Glomerular endothelial cell (primary cell): Measurements from ENCODE around the gene PRPSAP2. TPM values are rescaled to one million over a fixed set of nuclear protein-coding genes. Genes with fewer than 3 reads are reported as not detected.

ENCODE experiments used
- DNase-seq: peaks from one replicate; pipeline ENCODE4 v3.0.0-alpha.2; 2011; ENCODE audit warnings: low read depth, low spot score; ENCODE audit errors: extremely low read depth
- total RNA-seq: library from RNA; depleted of rRNA; stranded (reverse); fragments of >200 nt; gene quantifications from 2 replicates; pipeline ENCODE4 v1.2.3, GENCODE V29; 2015

The PRPSAP2 gene
- total RNA-seq, 1 donor from 2014 or later = 23.9 TPM

DNA sequence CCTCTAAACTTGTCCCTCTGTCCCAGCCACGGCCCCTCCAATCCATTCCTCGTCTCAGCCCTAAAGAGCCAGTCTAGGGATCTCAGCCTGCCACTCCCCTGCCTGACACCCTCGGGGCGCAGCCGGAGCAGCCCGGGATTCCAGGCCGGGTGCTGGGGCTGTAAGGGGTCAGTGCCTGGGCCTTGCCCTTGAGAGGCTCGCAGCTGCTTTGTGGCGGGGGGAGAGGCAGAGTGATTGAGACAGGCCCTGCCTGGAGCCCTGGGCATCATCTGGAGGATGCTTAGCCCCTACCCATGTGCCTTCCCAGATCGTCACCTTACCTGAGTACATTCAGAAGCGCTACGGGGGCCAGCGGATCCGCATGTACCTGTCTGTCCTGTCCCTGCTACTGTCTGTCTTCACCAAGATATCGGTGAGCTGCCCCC is 102.3 kb downstream of the PRPSAP2 start:
- DNase-seq = no peak

DNA sequence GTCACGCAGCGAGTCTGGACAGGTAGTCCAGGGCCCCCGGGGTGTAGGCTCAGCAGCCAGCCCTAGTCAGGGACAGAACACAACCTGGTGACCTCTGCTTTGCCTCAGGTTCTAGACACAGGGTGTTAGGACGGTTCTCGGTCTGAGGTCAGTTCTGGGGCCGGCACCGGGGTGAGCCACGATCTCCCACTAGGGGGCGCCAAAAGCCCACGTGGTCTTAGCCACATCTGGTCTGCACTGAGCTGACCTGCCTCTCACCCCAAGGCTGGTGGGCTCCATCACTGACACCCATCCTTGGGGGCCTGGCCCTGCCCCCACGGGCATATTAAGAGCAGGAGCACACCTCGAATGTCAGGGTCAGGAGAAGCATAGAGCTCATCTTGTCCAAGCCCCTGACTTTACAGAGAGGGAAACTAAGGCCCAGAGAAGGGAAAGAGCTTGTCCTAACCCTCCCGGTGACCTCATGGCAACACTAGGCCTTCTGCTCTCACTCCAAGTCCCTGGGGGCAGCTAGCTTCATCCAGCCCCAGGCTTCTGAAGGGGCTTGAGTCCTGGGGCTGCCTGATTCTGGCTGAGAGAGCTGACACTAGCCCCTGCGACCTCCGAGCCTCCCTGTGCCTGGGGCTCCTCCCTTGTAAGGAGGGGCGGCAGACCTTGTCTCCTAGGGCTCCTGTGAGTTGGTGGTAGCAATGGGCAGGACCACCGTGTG is 103.0 kb downstream of the PRPSAP2 start:
- DNase-seq = no peak

DNA sequence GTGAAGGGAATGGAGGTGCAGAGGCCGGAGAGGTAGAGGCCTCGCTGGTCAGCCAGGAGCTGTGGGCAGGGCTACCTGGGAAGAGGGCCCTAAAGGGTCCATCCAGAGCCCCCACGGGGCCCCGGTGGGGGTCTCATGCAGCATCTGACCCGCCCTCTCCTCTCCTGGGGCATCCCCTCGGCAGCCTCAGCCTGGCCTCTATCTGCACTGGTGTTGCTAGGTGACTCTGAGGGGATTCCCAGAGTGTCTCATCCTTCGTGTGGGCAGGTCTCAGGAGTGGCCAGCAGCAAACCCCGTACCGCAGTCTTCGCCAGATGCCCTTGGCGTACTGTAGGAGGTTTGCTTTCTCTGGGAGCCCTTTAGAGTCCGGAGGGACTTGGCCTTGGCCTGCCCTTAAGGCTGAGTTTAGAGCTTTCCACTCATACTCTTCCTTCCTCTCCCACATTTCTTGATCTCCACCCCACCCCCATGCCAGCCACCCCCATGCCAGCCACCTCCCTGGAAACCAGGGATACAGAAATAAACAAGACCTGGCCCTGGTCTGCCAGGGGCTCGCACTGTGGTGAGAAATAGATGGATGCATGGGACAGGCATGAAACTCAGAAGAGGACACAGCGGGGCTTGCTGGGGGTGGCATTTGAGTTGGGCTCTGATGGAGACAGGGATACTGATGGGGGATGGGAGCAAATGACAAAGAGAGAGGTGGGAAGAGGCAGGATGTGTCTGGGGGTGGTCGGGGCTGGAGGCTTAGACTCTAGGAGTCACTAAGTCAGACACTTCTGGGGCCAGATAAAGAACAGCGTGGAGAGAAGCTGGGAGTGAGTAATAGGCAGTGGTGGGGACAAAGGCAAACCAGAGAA is 103.9 kb downstream of the PRPSAP2 start:
- no peak for DNase-seq

DNA sequence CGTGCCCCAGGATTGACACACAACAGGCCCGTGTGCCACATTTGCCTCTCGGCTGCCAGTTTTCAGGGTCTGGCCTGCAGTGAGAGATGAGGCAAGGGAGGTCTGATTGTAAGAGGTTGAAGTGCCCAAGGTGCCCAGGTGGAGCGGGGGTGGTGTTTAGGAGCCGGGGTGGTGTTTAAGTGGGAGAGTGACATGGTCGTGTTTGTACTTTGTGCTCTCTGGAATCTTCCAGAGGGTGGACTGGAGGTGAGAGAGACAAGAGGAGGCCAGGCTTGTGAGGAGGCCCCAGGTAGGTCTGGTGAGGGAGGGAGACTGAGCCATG is 104.5 kb downstream of the PRPSAP2 start:
- no peak for DNase-seq

DNA sequence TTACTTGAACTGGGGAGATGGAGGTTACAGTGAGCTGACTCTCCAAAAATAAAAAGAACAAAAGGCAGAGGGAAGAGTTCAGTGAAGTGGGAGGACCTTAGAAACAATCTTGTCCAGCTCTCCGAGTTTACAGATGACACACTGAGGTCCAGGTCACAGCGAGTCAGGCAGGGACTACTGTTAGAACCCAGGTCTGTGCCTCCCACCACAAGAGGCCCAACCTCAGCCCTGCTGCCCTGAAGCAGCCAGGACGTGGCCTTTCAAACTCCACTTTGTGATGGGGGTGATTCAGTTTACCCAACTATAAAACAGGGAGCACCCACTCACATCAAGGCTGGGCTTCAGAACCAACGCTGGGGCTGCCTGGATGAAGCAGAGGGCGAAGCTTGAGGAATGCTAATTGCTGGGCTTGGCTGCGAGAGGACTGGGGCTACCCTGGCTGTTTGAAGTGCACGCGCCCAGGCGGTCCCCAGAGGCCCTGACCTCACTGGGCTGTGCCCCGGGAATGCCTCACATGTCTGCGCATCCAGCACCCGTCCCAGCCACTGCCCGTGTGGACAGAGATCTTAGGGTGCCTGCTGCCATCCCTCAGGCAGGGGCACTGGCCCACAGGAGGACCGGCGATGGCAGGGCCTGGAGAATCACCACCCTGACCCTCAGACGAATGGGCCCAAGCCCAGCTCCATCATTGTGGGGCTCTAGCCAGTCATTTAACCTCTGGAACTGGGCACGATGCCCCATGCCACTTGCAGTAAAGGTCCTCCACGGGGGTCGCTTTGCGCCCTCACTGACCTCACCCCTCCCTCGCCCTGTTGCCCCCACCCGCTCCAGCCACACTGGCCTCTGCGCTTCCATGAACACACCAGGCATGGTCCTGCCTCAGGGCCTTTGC is 105.4 kb downstream of the PRPSAP2 start:
- DNase-seq = no peak

DNA sequence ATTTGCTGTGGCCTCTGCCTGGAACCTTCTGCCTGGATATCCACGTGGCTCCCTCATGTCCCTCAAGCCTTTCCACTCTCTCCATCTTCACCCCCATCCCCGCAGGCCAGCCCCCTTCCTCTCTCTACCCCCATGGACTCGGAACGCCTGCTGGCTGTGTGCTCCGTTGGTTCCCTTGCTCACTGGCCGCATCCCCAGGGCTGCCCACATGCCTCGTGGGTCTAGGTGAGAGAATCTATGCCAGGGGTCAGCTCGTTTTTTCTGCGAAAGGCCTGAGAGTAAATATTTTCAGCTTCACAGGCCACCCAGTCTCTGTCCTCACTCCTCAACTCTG is 106.1 kb downstream of the PRPSAP2 start:
- DNase-seq = no peak

DNA sequence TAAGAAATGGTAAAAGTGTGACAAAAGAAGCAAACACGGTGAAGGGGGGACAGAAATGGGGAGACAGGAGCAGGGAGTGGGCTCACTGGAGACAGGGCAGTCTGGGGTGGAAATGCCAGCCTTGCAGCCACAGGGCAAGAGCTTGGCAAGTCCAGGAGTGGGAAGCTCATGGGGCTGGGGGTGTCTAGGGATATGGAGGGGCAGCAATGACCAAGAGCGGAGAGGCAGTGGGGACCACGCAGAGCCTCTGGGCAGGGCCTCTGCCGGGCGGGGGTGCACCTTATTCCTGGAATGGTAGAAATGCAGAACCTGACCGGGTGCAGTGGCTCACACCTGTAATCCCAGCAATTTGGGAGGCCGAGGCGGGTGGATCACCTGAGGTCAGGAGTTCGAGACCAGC is 106.6 kb downstream of the PRPSAP2 start:
- no peak for DNase-seq

DNA sequence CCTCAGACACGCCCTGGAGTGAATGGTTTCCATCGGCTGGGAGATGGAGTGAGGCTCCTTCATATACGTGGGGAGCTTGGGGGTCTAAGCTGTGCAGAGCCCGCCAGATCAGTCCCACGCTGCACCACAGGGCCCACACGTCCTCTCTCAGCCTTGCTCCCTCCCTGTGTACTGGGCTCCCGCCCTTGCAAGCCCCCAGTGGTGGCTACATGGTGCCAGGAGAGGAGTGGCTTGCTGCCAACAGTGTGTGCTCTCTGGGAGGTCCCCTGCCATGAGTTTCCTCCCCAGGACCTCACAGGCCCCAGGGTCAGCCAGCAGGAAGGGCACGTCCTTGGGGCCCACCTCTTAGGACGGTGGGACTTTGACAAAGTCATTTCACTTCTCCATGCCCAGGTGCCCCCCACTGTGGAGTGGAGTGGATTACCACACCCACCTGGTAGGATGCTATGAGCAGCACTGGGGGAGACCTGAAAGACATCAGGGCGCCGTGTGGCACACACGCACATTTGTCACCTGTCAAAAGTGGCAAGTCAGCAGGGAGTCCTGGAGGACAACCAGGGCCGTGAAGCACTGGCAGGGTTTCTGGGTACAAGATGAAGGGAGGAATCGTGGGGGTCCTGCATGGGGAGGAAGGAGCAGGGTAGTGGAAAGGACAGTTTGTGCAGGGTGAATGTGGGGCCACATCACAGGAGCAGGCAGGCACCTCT is 107.8 kb downstream of the PRPSAP2 start:
- no peak for DNase-seq

DNA sequence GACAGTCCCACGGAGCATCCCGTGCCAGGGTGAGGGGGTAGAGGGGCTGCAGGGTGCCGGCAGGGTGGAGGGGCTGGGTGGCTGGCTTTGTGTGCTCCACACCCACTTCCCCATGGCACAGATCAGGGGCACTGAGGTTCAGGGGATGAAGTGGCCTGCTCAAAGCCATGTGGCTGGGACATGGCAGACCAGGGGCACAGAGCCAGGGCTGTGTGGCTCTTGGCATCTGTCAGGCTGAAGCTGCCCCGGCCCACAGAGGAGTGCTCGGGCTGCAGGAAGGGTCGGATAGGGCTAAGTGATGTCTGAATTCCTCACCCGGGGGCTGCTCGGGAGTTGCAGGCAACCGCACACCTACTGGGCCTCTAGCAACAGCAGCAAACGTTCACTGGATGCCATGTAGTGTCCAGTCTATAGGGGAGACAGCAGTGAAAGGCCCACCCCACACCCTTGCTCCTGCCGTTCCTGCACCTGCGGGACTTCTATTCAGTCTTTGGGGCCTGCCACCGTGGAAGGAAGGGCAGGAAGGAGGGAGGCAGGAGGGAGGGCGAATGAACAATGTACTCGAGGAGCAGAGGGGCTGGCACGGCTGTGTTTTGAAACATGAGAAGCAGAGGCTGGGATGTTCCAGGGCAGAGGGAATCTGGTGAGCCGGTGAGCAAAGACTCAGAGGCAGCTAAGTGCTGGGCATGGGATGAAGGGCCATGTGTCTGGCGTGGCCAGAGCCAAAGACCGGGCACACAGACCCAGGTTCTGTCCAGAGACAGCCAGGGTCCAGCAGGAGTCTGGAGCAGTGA is 109.1 kb downstream of the PRPSAP2 start:
- no peak for DNase-seq

DNA sequence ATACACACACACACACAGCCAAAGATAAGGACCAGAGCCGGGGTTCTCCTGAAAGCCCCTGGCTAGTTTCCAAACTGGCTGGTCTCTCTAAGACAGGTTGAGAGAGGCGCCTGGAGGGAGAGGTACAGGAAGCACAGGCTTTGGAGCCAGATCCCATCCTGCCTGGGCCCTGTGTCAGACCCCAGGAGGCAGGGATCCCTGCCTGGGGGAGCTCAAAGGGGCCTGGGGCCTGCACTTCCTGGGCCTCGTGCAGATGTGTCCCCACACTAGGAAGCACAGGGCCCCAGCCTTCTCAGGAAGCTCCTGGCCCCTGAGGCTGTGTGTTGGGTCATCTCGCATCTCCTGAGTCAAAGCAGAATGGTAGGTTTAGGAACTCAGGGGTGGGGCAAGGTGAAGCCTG is 110.0 kb downstream of the PRPSAP2 start:
- no peak for DNase-seq

DNA sequence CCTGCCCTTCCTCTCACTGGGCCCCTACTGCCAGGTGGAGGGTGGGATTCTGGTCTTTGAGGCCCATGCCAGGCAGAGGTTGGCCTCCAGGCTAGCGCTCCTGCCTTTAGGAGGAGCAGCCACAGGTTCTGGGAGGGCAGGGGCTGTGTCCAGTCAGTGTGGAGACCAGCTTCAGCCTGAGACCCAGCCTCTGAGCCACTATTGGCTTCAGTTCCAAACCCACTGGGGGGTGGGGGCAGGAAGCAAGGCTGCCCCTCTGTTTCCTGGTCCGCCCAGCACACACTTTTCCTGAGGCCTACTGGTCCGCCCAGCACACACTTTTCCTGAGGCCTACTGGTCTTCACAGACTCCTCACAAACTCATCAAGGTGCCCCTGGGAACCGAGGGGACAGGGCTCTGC is 110.4 kb downstream of the PRPSAP2 start:
- DNase-seq = no peak

DNA sequence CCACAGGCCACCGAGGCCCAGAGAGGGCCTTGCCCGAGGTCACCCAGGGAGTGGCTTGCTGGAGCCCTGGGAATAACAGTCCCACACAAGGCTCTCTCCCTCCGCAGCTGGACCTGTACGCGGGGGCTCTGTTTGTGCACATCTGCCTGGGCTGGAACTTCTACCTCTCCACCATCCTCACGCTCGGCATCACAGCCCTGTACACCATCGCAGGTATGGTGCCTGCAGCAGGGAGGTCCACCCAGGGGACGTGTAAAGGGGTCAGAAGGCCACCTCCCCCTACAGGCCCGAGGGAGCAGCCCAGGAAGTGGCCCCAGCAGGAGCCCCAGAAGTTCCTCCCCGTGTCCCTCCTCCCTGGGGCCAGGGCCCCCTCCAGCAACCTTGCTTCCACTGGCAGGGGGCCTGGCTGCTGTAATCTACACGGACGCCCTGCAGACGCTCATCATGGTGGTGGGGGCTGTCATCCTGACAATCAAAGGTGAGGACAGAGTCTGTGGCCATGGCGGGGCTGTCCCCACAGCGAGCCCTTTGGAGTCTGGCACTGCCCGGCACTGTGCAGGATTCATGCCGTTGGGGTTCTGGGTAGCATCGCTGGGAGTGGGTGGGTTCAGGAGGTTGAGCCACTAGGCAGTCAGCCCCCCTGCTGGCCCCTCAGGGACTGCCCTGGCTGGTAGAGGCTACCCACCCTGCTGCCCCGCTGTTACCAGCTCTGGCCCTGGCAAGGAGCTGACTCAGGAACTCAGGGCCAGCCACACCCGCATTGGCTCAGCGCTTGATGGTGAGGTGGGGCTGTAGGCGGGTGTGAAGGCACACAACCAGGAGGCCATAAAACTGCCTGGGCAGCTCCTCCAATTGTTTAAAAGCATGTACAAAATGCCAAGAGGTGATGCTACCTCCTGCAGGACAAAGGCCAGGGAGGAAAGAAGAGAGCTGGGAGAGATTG is 111.3 kb downstream of the PRPSAP2 start:
- no peak for DNase-seq

DNA sequence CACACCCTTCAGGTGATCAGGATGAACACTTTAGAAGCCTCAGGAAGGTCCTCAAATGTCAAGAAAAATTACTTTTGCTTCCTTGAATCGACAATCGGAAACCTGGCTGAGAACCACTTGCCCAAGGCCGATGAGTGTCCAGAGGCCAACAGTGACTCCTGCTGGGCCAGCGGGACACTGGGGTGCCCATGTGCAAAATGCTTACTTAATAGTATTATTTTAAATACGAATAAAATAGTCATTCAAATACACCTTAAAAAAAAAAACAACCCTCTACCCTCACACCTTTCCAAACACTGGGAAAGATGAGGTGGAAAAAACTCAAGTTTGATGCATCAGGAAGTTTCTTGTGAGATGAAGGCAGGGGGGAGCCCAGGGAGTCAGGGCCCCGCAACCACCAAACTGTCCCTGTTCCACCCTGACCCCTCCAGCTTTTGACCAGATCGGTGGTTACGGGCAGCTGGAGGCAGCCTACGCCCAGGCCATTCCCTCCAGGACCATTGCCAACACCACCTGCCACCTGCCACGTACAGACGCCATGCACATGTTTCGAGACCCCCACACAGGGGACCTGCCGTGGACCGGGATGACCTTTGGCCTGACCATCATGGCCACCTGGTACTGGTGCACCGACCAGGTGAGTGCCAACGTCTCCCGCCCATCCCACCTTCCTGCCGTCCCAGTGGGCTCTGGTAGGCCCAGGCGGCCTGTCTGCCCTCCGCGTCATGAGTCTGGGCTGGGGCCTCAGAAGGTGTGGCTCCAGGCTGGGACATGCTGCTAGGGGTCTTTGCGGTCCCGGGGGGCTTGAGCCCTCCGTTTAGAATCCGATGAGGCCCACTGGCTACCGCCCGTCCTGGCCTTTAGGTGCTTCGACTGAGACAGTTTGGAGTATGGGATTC is 112.9 kb downstream of the PRPSAP2 start:
- DNase-seq = no peak

DNA sequence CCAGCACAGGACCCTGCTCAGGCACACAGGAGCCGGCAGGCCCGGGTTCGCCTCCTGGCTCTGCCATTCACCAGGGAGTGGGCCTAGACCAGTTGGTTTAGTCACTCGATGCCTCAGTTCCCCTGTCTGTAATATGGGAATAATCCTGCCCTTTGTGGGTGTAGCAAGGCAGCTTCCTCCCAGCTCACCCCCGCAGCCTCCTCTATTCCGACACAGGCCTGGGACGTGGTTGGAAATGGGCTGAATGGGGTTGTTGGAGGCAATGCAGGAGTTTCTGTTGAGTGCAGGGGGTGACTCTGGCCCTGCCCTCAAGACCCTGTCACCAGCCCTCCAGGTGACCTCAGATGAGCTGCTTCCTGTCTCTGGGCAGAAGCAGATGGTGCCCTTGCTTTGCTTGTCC is 113.9 kb downstream of the PRPSAP2 start:
- no peak for DNase-seq

DNA sequence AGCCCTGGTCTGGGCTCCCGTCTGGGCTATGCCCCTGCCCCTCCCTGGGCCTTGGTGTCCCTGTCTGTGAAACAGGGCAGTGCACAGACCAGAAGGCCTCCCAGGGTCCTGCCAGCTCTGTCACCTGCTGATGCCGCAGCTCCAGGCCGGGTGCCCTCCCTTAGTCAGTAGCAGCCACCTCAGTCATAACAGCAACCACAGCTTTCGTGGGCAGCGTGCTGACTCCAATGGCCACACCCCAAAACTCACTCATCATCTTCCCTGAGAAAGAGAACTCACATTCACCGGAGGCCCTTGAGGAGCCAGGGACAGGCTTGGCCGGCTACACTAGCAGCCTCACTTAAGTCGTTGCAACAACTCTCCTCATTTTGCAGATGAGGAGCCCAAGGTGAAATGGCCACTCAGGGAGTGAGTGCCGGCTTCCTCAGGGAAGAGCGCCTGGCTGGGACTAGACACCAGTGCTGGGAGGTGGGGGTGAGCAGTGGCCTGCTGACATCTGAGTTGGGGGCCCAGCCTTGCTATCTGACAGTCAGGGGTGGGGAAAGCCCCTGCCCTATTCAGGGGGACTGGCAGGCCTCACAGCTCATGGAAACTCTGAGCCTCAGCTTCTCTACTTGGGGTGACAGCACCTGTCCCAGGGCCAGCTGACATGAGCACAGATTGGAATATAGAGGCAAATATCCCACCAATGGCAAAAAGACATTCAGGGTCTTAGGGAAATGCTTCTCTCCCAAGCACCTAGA is 116.6 kb downstream of the PRPSAP2 start:
- DNase-seq = no peak

DNA sequence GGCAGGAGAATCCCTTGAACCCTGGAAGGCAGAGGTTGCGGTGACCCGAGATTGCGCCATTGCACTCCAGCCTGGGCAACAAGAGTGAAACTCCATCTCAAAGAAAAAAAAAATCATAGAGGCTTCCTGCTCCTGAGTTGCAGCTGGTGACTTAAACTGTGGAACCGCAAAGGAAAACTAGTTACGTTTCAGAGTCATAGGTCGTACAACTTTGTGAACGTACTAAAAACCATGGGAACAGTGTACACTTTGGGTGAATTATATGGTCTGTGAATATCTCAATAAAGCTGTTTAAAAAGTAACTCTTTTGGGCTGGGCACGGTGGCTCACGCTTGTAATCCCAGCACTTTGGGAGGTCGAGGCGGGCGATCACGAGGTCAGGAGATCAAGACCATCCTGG is 117.7 kb downstream of the PRPSAP2 start:
- DNase-seq = no peak

DNA sequence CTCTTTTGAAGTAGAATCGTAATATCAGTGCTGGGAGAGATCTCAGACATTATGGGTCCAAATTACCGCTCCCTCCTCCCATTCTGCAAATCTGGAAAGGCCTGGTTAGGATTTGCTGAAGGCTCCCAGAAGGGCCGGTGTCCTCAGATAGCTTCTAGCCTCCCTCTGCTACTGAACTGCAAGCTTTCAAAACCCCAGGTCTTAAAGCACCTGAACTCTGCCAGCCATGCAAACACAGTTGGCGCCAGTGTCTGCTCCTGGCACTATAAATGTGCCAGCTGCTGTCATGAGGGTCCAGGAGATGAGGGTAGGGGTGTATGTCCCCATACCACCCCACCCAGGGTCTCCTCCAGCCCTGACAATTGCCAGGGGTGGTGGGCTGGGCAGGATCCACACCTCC is 118.3 kb downstream of the PRPSAP2 start:
- DNase-seq = no peak
